B cell (primary cell): Measurements from ENCODE around the gene MST1. TPM values are rescaled to one million over a fixed set of nuclear protein-coding genes. Genes with fewer than 3 reads are reported as not detected.
A peak's percentile ranks its signal among the peaks of the same experiment; 100 is the strongest.

Experiments used
- ATAC-seq: fragments of 200-7000 bp; cut with Tn5 transposase; one replicate; pipeline ENCODE4 v1.10.0; 2021; ENCODE audit warnings: low read depth, mild to moderate bottlenecking, moderate number of reproducible peaks, moderate library complexity
- CTCF ChIA-PET: fragments of 350-600 bp; sonication (Branson Sonifier 250); formaldehyde crosslinking; loops from one replicate; lab custom pipeline; 2021; ENCODE audit warnings: antibody characterized with exemption, inconsistent platforms; lab: Charles Lee
- POLR2A ChIA-PET: fragments of 350-600 bp; sonication (Branson Sonifier 250); formaldehyde crosslinking; loops from one replicate; lab custom pipeline; 2021; ENCODE audit warnings: antibody characterized with exemption; lab: Charles Lee
- DNase-seq: peaks from one replicate; pipeline ENCODE4 v3.0.0; 2013
- H2AFZ ChIP-seq: 2 replicates; pipeline ENCODE4 v1.6.1; 2012; ENCODE audit warnings: mild to moderate bottlenecking, low read depth, low read length; ENCODE audit not compliant: insufficient read depth, poor library complexity, severe bottlenecking
- H3K27ac ChIP-seq, 2 donors: 1 replicate in 1 of 2; 2 replicates in 1 of 2; pipeline ENCODE4 v1.5.1; 2012 to 2013; ENCODE audit warnings: low read length in 2 of 2, mild to moderate bottlenecking in 2 of 2, moderate library complexity in 1 of 2
- H3K27me3 ChIP-seq, 4 experiments: fragments of 200-600 bp in 1 of 4; sonication (generic) in 1 of 4; replicated peaks in 1 of 4; 1 replicate in 2 of 4; 2 replicates in 2 of 4; pipeline versions ENCODE4 v1.6.1 to v1.7.0; 2013 to 2016; ENCODE audit warnings: low read length in 3 of 4, mild to moderate bottlenecking in 2 of 4, mixed read lengths in 1 of 4, moderate library complexity in 1 of 4; ENCODE audit not compliant: insufficient read depth in 4 of 4, control insufficient read depth in 3 of 4; ENCODE audit errors: control extremely low read depth in 1 of 4
- H3K36me3 ChIP-seq, 2 experiments: replicated peaks in 1 of 2; 1 replicate in 1 of 2; 2 replicates in 1 of 2; pipeline versions ENCODE4 v1.6.1 to v1.7.1; 2013; ENCODE audit warnings: low read length in 1 of 2; ENCODE audit not compliant: insufficient read depth in 2 of 2, control insufficient read depth in 1 of 2; ENCODE audit errors: control extremely low read depth in 1 of 2, extremely low read depth in 1 of 2
- H3K4me1 ChIP-seq, 2 donors: fragments of 200-600 bp in 1 of 2; sonication (generic) in 1 of 2; 1 replicate in 1 of 2; 2 replicates in 1 of 2; pipeline versions ENCODE4 v1.5.1 to v1.6.1; 2013 to 2017; ENCODE audit warnings: low read length in 2 of 2; ENCODE audit not compliant: control insufficient read depth in 2 of 2, insufficient read depth in 2 of 2
- H3K4me2 ChIP-seq: replicated peaks from 2 replicates; pipeline ENCODE3; 2012; ENCODE audit warnings: mild to moderate bottlenecking, low read depth, low read length; ENCODE audit not compliant: poor library complexity, severe bottlenecking
- H3K4me3 ChIP-seq, 5 experiments: fragments of 200-600 bp in 1 of 5; sonication (generic) in 1 of 5; 1 replicate in 3 of 5; 2 replicates in 2 of 5; pipeline versions ENCODE4 v1.5.1 to v1.7.0; 2011 to 2016; ENCODE audit warnings: low read length in 4 of 5, mild to moderate bottlenecking in 4 of 5, low read depth in 2 of 5, control low read depth in 1 of 5, moderate library complexity in 1 of 5; ENCODE audit not compliant: insufficient read depth in 1 of 5; ENCODE audit errors: control extremely low read depth in 1 of 5, extremely low read depth in 1 of 5
- H3K79me2 ChIP-seq: fragments of 200-600 bp; sonication (generic); one replicate; pipeline ENCODE4 v1.6.0; 2016; ENCODE audit warnings: low read length; ENCODE audit not compliant: control insufficient read depth, insufficient read depth
- H3K9ac ChIP-seq: fragments of 200-600 bp; sonication (generic); 2 replicates; pipeline ENCODE4 v1.6.1; 2017; ENCODE audit warnings: mild to moderate bottlenecking, low read length, moderate library complexity
- H3K9me3 ChIP-seq, 3 donors: one replicate each; pipeline versions ENCODE4 v1.6.1 to v1.7.1; 2013; ENCODE audit warnings: low read length in 2 of 3; ENCODE audit not compliant: control insufficient read depth in 2 of 3, insufficient read depth in 1 of 3; ENCODE audit errors: control extremely low read depth in 1 of 3
- H4K20me1 ChIP-seq: 2 replicates; pipeline ENCODE4 v1.6.0; 2012; ENCODE audit warnings: mild to moderate bottlenecking, low read length; ENCODE audit not compliant: insufficient read depth, control insufficient read depth, poor library complexity, severe bottlenecking
- H3K27ac Mint-ChIP-seq: one replicate; pipeline ENCODE4 v1.8.0; 2021; ENCODE audit warnings: mixed read lengths
- H3K27me3 Mint-ChIP-seq: one replicate; pipeline ENCODE4 v1.8.0; 2021; ENCODE audit warnings: mixed read lengths
- H3K4me1 Mint-ChIP-seq: one replicate; pipeline ENCODE4 v1.8.0; 2021; ENCODE audit warnings: mixed read lengths
- H3K4me3 Mint-ChIP-seq: one replicate; pipeline ENCODE4 v1.8.0; 2021; ENCODE audit warnings: mixed read lengths
- H3K9me3 Mint-ChIP-seq: one replicate; pipeline ENCODE4 v1.8.0; 2022; ENCODE audit warnings: mixed read lengths; ENCODE audit not compliant: insufficient read depth
- EZH2 ChIP-seq: IDR thresholded peaks from 2 replicates; pipeline ENCODE4 v1.6.1; 2012; ENCODE audit warnings: borderline replicate concordance, low read depth, mild to moderate bottlenecking, moderate library complexity, low read length; ENCODE audit not compliant: insufficient read depth, poor library complexity, severe bottlenecking
- WGBS: methylation state at CpG from one replicate; pipeline ENCODE4 v1.1.5; 2013; ENCODE audit warnings: missing lambda C conversion rate; ENCODE audit not compliant: insufficient coverage; 5-methylcytosine and 5-hydroxymethylcytosine counted together
- intact Hi-C: fragments of 100-400 bp; cut with micrococcal nuclease; formaldehyde crosslinking; loops from one replicate; pipeline ENCODE4 v1.10.0; 2022
- polyA plus RNA-seq: library from polyadenylated mRNA; depleted of rRNA; stranded (reverse); fragments of >200 nt; gene quantifications from 2 replicates; pipeline ENCODE4 v1.2.3, GENCODE V29; 2012
- total RNA-seq, 2 donors: library from RNA; stranded (reverse); fragments of 120-200 nt in 1 of 2; gene quantifications; 1 replicate in 1 of 2; 2 replicates in 1 of 2; pipeline versions ENCODE4 v1.2.3 to v1.2.4, GENCODE V29; 2013 to 2022
- TF ChIP-seq, protein P1 (sequence below): fragments of 200-600 bp; IDR thresholded peaks from one replicate; pipeline ENCODE4 v1.8.0; 2022; ENCODE audit warnings: antibody characterized with exemption, mild to moderate bottlenecking

Gene MST1
- total and polyA plus RNA-seq, 2 donors (not counting 1 experiment from before 2014, with no cell fraction given): 14.5 to 26.4 TPM

DNA sequence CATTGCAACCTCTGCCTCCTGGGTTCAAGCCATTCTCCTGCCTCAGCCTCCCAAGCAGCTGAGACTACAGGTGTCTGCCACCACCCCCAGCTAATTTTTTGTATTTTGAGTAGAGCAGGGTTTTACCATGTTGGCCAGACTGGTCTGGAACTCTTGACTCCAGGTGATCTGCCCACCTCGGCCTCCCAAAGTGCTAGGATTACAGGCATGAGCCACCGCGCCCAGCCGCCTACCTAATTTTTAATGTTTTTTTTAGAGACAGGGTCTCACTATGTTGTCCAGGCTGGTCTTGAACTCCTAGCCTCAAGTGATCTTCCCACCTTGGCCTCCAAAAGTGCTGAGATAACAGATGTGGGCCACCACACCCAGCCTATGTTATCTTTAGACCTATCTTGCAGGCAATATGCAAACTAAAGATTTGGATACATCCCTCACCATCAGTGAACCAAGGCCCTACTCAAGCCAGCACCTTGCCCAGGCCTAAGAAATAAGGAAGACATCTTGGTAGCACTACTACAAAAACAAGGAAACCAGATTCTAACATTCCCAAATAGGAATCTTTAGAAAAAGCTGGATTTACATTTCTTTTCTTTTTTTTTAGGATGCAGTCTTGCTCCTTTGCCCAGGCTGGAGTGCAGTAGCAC, 40.8 kb upstream of the MST1 start:
- Histone ChIP-seq H3K36me3 (peaks cover 4 to 58% of the 10 kb centered on the region in 2 experiments), H3K27me3 (no peaks in the 10 kb centered on the region), H3K9me3 (no peaks in the 10 kb centered on the region), H3K4me2 (no peak overlapping the region), H3K27ac (no peak overlapping the region), H3K9ac (no peak overlapping the region), H2AFZ (no peak overlapping the region), H3K4me1 (peaks cover 7 to 27% of the 10 kb centered on the region in 2 donors), H3K4me3 (no peak overlapping the region), H3K79me2 (no peaks in the 10 kb centered on the region), H4K20me1 (no peaks in the 10 kb centered on the region)
- ChIA-PET POLR2A (interaction anchor here (0.6 kb wide), 1 partner anchor 105 kb away, joined by 3 read pairs; no protein-coding TSS in a partner anchor), CTCF (no interaction called here)
- H3K4me1 Mint-ChIP-seq: peaks cover 20% of the 10 kb centered on the region
- no peak for DNase-seq
- 100% methylated on average over 3 of the region's 4 CpGs for WGBS
- H3K9me3 Mint-ChIP-seq: no peaks in the 10 kb centered on the region
- TF ChIP-seq EZH2: no peak
- TF ChIP-seq, protein P1, sequence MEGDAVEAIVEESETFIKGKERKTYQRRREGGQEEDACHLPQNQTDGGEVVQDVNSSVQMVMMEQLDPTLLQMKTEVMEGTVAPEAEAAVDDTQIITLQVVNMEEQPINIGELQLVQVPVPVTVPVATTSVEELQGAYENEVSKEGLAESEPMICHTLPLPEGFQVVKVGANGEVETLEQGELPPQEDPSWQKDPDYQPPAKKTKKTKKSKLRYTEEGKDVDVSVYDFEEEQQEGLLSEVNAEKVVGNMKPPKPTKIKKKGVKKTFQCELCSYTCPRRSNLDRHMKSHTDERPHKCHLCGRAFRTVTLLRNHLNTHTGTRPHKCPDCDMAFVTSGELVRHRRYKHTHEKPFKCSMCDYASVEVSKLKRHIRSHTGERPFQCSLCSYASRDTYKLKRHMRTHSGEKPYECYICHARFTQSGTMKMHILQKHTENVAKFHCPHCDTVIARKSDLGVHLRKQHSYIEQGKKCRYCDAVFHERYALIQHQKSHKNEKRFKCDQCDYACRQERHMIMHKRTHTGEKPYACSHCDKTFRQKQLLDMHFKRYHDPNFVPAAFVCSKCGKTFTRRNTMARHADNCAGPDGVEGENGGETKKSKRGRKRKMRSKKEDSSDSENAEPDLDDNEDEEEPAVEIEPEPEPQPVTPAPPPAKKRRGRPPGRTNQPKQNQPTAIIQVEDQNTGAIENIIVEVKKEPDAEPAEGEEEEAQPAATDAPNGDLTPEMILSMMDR: no peak
- no peak overlapping the region for H3K27ac Mint-ChIP-seq
- no peak for ATAC-seq
- no peaks in the 10 kb centered on the region for H3K27me3 Mint-ChIP-seq
- intact Hi-C loops: no loop called here
- H3K4me3 Mint-ChIP-seq: no peak overlapping the region

DNA sequence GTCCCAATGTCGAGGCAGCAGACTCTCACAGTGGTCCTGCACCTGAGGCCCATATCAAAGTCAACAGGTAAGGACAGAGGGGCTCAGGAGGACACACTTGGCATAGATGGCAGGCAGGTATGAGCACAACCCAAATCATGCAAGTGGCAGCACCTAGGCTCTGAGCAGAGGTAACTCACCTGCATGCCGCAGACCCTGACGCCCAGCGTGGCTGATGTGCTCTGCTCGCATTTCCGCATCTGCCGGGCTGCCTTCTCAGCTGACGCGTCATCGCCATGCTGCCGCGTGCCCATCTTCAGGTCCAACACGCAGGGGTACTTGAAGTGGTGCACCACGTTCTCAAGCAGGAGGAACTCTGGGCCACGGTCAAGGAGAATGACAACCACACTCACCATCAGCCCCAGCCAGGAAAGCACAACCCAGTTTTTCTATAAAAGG, 38.7 kb upstream of the MST1 start:
- no peak overlapping the region for H3K9ac ChIP-seq
- no peak overlapping the region for H2AFZ ChIP-seq
- H3K4me2 ChIP-seq: no peak overlapping the region
- H3K36me3 ChIP-seq: peaks cover 0 to 43% of the 10 kb centered on the region in 2 experiments
- peak overlapping the region; percentile 97 for H3K27ac Mint-ChIP-seq
- ChIA-PET CTCF (no interaction called here), POLR2A (no interaction called here)
- no peaks in the 10 kb centered on the region for H3K9me3 Mint-ChIP-seq
- H3K4me1 Mint-ChIP-seq: peaks cover 35% of the 10 kb centered on the region
- no peak for DNase-seq
- no peak overlapping the region for H3K4me3 ChIP-seq
- H3K27me3 Mint-ChIP-seq: no peaks in the 10 kb centered on the region
- H3K27ac ChIP-seq: peak overlapping the region in 1 of 2 donors; percentile 100
- no peak for ATAC-seq
- H3K9me3 ChIP-seq: no peaks in the 10 kb centered on the region
- H3K27me3 ChIP-seq: no peaks in the 10 kb centered on the region
- no peak for TF ChIP-seq EZH2
- TF ChIP-seq, protein P1: no peak
- no peak overlapping the region for H3K4me3 Mint-ChIP-seq
- H4K20me1 ChIP-seq: no peaks in the 10 kb centered on the region
- H3K79me2 ChIP-seq: no peaks in the 10 kb centered on the region
- intact Hi-C loops: no loop called here
- 99% methylated on average over 12 of the region's 15 CpGs for WGBS
- H3K4me1 ChIP-seq: peaks cover 19 to 43% of the 10 kb centered on the region in 2 donors
